OCI-M2 (cell line): ENCODE measurements around the gene KPNA2.
"Not testable (repeated sequence)": the region's sequence is repeated elsewhere in the genome, so short reads cannot be mapped to it uniquely, and the experiment has no call there.

Source experiments
- DNase-seq: peaks from one replicate; lab custom pipeline; 2025; ENCODE audit not compliant: unreplicated experiment; lab: John Stamatoyannopoulos, UW

KPNA2 gene

DNA sequence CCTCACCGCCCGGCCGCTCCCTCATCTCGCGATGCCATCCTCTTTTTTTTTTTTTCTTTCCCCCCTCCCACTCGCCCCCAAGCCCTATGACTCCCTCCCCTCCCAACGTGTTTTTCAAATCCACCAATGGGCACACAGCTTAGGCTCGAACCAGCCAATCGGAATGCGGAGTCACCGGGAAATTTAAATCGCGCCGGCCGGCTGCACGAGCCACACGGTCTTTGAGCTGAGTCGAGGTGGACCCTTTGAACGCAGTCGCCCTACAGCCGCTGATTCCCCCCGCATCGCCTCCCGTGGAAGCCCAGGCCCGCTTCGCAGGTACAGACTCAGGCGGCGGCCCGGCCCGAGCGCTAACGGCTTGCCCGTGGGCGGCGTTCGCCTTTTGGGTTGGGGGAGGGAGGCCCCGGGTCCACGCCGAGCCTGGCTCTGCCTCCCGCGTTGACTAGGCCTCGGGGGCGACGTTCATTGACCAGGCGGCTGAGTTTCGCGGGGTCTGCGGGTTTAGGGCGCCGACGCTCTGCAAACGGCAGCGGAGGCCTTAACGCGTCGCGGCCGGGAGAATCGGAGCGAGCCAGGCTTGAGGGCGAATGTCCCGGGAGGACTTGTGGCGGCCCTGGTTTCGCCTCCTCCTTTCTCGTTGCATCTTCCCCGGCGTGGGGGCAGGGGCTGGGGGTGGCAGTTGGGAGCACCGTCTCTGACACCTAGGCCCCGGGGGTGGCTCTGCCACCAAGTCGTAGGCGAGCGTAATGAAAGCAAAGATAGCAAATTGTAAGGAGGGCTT, at the start of gene KPNA2:
Gene KPNA2 (plus strand): TSS at position 213 of the 781 bp plus-strand sequence. CDS start 1,398 bp downstream, outside the sequence.
- DNase-seq, result peak; percentile 72

GRCh38 chr17:67990909-67991308, 44.6 kb upstream of the KPNA2 start:
- DNase-seq, result no peak

DNA sequence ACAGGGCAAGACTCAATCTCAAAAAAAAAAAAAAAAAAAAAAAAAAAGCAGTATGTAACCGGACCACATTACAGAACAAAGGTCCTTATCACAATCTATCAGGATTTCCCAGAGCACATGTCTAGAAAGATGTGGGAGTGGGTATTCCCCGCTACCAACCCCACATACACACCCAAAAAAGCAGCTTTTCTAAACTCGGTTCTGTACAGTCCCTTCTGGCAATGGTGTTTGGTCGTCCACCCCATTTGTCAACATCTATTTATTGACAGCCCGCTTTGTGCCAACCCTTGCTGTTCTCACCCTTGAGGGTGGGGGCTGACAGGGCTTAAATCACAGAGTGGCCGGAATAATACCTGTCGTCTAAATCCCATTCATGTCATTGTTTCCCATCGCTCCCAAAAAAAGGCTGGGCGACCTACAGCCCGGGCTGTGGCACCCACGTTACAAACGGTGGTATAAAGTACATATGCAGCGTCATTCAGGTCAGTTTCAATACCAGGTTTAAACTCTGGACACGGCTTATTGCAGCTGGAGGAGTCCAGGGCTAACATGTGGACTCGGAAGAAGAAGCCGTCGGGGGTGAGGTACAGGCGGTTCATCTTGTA, 42.9 kb upstream of the KPNA2 start:
- no peak for DNase-seq

DNA sequence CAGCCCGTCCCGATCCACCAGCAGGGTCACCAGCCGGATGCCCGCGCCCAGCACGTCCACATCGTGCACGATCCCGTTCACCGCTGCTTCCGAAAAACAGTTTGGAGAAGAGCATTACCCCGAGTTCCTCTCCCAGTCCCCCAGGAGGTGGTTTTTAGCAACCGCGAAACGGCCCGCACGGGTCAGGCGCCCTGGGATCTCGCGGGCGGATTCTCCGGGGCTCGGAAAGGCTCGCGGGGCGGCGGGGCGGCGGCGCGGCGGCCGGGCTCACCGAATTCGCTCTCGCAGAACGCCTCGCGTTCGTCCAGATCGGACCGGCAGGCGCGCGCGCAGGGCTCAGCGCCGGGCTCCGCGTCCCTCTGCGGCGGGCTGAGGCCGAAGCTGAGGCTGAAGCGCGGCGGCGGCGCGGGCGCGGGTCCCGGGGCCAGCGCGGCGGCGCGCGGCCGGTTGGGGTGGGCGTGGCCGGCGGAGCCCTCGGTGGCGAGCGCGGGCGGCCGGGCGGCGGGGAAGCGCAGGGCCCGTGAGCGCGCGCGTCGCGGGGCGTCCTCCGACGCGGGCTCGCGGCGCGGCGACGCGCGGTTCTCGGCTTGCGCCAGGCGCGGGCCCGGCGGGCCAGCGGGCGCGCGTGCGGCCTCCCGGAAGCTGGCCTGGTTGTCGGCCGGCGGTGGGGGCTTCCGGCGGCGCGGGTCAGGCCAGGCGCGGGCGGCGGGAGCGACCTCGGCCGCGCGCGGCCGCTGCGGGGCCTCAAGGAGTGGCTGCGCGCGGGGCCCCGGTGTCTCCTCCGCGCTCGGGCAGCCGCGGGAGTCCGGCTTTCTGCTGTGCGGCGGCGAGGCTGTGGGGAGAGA, 42.2 kb upstream of the KPNA2 start:
- DNase-seq, result no peak

- DNase-seq, result no peak
These were observed 41.6 kb upstream of the KPNA2 start for GRCh38 chr17:67993998-67994361.

GRCh38 chr17:67994817-67995569, 40.5 kb upstream of the KPNA2 start:
- no peak for DNase-seq

- no peak for DNase-seq
These were observed 39.8 kb upstream of the KPNA2 start for GRCh38 chr17:67995570-67996263.

DNA sequence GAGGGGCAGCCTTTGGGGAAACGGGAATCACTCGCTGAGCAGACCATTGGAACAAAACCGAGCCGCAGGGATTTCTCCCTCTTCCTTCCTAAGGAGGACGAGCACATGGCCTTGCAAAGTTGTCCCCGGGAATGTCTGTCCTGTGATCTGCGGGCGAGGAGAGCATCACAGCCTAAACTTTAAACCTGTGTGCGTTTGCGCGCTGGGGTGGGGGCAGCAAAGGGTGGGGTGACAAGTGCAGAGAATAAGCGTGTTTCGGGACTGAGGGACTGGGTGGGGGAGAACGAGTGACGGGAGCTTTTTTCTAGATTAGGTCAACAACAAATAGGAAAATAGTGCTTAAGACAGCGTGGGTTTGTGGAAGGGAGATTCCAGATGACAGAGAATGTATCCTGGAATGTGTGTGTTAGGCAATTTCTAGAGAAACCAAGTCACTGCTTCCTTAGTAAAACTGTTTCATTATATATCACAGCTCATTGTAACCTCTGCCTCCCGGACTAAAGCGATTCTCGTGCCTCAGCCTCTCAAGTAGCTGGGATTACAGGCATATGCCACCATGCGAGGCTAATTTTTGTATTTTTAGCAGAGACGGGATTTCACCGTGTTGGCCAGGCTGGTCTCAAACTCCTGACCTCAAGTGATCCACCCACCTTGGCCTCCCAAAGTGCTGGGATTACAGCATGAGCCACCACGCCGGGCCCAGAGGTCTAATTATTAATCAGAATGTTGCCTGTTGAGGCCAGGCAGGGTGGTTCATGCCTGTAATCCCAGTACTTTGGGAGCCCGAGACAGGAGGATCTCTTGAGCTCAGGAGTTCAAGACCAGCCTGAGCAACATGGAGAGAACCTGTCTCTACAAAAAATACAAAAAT, 39.0 kb upstream of the KPNA2 start, which contains the start of gene C17orf58:
Gene C17orf58 (minus strand): TSS at position 169 of the 871 bp plus-strand sequence. CDS start 271 bp downstream, outside the sequence.
- not testable (repeated sequence) for DNase-seq

- DNase-seq, result no peak
These were observed 37.1 kb upstream of the KPNA2 start for GRCh38 chr17:67998466-67998865.

DNA sequence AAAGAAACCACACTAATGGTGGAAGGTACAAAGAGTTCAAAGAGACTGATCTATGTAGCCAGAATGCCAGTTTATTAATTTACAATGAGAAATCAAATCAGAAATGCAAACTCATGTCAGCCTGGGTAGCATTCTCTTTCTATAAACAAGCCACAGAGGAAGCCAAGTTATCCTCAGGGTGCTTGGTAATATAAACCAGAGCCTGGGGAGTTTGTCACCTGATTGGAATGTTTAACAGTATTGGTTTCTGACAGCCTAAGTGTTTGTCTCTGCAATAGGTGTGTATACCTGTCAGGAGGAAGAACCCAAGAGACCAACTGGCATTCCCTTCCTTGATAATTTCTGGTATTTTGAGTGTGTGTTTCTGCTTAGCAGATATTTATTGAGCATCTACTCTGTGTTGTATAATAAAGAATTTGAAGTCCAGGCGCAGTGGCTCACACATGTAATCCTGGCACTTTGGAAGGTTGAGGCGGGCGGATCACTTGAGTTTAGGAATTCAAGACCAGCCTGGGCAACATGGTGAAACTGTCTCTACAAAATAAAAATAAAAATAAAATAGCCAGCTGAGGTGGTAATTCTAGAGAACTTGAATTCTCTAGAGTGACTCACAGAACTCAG, 36.1 kb upstream of the KPNA2 start:
- DNase-seq, result no peak

DNA sequence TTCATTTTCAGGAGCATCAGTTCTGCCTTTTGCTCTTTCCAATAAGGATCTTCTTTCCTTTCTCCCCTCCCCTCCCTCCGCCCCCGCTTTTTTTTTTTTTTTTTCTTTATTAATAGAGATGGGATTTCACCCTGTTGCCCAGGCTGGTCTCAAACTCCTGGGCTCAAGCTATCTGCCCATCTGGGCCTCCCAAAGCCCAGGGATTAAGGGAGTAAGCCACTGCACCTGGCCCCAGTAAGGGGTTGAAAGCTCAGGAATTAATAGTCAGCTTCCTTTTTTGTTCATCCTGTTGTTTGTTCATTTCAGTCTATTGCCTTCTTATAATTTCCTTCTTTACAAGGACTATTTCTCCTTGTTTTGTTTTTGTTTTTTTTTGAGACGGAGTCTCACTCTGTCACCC, 31.3 kb upstream of the KPNA2 start:
- no peak for DNase-seq

GRCh38 chr17:68006797-68007196, 28.7 kb upstream of the KPNA2 start:
- no peak for DNase-seq

GRCh38 chr17:68011199-68011665, 24.3 kb upstream of the KPNA2 start:
- DNase-seq, result no peak

GRCh38 chr17:68013385-68013784, 22.1 kb upstream of the KPNA2 start:
- DNase-seq, result no peak

DNA sequence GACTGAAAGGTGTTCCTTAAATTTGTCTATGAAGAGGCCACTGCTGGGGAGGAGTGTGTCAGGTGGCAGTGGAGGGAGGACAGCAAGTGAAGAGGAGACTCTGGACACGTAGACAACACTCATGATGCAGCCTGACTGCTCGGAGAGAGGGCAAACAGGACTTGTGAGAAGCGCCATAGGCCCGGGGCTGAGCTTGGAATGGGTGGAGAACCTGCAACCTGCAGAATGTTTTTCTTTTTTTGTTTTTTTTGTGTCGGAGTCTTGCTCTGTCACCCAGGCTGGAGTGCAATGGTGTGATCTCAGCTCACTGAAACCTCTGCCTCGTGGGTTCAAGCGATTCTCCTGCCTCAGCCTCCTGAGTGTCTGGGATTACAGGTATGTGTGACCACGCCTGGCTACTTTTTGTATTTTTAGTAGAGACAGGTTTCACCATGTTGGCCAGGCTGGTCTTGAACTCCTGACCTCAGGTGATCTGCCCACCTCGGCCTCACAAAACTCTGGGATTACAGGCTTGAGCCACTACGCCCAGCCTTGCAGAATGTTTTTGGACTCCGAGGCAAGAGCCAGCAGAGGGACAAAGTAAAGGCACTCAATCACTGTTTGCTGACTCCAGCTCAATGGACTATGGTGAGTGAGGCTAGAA, 20.3 kb upstream of the KPNA2 start:
- no peak for DNase-seq

GRCh38 chr17:68016838-68017237, 18.7 kb upstream of the KPNA2 start:
- DNase-seq, result no peak

DNA sequence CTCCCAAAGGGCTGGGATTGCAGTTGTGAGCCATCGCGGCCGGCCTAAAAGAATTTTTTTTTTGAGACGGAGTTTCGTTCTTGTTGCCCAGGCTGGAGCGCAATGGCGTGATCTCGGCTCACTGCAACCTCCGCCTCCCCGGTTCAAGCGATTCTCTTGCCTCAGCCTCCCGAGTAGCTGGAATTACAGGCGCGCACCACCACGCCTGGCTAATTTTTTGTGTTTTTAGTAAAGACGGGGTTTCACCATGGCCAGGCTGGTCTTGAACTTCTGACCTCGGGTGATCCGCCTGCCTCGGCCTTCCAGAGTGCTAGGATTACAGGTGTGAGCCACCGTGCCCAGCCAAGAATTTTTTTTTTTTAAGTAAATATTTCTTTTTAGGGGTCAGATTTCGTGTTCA, 17.0 kb upstream of the KPNA2 start:
- DNase-seq, result not testable (repeated sequence)

GRCh38 chr17:68019336-68019674, 16.2 kb upstream of the KPNA2 start:
- no peak for DNase-seq
